Lower leg skin (tissue), 4 donors: Measurements from ENCODE around the gene MBNL2. TPM values are rescaled to one million over a fixed set of nuclear protein-coding genes. Genes with fewer than 3 reads are reported as not detected.

Source experiments
- DNase-seq, 2 donors: peaks; one replicate each; pipeline ENCODE4 v3.0.0-alpha.2; 2019; ENCODE audit warnings: low spot score in 2 of 2
- H3K4me3 ChIP-seq: fragments of 200-600 bp; sonication (generic); 2 replicates; pipeline ENCODE4 v1.5.1; 2017; ENCODE audit warnings: mild to moderate bottlenecking, low read depth; ENCODE audit not compliant: poor library complexity, severe bottlenecking
- POLR2A ChIP-seq, 2 donors: fragments of 450-650 bp; IDR thresholded peaks; one replicate each; pipeline ENCODE4 v1.6.1; 2016 to 2017; ENCODE audit warnings: antibody characterized with exemption in 2 of 2, mild to moderate bottlenecking in 1 of 2, moderate library complexity in 1 of 2
- WGBS, 2 donors: methylation state at CpG; one replicate each; pipeline ENCODE4 v1.1.5; 2018; 5-methylcytosine and 5-hydroxymethylcytosine counted together
- intact Hi-C: fragments of 100-400 bp; cut with DNase I; formaldehyde crosslinking; loops from one replicate; pipeline ENCODE4 v1.15.0; 2023; ENCODE audit warnings: low total_unique reads
- total RNA-seq, 4 donors: library from RNA; depleted of rRNA; stranded (reverse); fragments of >200 nt; gene quantifications; one replicate each; pipeline ENCODE4 v1.1.0, GENCODE V29; 2016
- TF ChIP-seq, protein P1 (sequence below), 3 donors: fragments of 450-650 bp; IDR thresholded peaks; one replicate each; pipeline ENCODE4 v1.5.1; 2016; ENCODE audit warnings: antibody characterized with exemption in 3 of 3, mild to moderate bottlenecking in 3 of 3, moderate library complexity in 2 of 3

Gene MBNL2
- total RNA-seq, 4 donors from 2014 or later = 37.6 to 59.5 (median 45.4) TPM

DNA sequence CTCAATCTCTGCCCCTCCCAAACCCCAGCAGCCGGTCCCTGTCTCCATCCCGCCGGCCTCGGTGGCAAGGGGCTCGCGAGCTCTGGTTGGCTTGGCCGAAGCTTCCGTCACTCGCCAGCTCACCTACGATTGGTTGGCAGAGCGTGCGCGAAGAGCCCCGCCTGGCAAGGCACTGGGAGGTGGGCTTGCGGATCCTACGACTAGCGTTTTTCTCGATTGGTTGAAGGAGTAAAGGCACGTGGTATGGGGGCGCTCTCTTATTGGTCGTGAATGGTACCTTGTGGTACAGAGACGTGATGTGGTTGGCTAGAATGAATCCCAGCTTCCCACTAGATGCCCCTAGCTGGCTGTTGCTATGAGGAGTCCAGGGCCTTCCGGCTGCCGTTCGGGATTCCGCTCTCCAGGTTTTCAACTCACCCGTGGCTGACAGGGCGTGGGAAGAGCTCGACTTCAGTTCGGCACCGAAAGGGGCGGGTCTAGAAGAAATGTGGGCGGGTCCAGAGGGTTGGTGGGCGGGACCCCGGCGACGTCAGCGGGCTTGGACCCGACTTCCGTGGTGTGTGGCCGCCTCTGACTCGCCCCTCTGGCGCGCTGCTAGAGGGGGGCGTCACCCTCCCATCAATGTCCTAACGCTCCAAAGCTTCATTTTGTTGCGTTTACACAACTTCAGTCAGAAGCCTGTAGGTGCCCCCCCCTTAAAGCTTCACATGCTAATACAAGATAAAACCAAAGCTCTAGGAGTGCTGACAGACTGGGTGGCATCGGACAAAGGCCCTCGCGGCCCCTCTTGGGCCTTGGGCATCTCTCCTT lies 211.0 kb downstream of the MBNL2 start:
- DNase-seq = peak; percentile 99 to 100
- WGBS, 2 donors = 1% methylated on average over 43 to 50 of the region's 50 CpGs
- intact Hi-C loops = no loop called here
- peak overlapping the region; percentile 77 for H3K4me3 ChIP-seq
- TF ChIP-seq, protein P1, sequence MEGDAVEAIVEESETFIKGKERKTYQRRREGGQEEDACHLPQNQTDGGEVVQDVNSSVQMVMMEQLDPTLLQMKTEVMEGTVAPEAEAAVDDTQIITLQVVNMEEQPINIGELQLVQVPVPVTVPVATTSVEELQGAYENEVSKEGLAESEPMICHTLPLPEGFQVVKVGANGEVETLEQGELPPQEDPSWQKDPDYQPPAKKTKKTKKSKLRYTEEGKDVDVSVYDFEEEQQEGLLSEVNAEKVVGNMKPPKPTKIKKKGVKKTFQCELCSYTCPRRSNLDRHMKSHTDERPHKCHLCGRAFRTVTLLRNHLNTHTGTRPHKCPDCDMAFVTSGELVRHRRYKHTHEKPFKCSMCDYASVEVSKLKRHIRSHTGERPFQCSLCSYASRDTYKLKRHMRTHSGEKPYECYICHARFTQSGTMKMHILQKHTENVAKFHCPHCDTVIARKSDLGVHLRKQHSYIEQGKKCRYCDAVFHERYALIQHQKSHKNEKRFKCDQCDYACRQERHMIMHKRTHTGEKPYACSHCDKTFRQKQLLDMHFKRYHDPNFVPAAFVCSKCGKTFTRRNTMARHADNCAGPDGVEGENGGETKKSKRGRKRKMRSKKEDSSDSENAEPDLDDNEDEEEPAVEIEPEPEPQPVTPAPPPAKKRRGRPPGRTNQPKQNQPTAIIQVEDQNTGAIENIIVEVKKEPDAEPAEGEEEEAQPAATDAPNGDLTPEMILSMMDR (IDR thresholded peaks at IDR 0.05) = no peak
- no peak for TF ChIP-seq POLR2A (IDR thresholded peaks at IDR 0.05)

DNA sequence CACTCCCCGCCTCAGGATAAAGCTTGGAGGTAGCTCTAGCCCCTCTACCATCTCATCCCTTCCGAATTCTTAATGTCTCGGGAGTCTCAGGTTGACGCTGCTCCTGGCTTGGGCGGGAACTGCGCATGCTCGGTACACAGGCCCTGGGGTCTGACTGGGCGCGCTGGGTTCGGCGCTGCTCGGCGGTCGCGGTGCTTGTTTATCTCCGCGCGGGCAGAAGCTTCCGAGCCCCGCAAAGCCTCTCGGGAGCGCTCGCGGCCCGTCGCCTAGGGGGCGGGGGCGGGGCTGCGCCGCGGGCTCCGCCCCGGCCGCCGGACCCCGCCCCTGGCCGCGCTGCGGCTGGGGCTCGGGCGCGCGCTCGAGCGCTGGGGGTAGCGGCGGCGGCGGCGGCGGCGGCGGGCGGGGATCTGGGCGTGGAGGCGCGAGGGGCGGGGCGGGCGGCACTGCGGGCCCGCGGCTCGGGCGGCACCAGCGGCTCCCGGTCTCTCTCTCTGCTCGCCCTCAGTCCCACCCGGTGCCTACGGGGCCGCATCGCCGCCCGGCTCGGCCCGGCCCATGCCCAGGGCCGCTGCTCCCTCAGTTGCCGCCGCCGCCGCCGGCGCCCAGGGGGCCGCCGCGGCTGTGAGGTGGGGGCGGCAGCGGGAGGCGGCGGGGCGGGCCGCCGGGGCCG lies 211.7 kb downstream of the MBNL2 start, which contains the start of gene RAP2A:
RAP2A (plus strand) TSS at position 443 of the 670 bp plus-strand sequence. CDS start 302 bp downstream, outside the sequence.
- peak; percentile 88 to 97 for DNase-seq
- peak in 1 of 2 donors; percentile 70 for TF ChIP-seq POLR2A (IDR thresholded peaks at IDR 0.05)
- TF ChIP-seq, protein P1 (IDR thresholded peaks at IDR 0.05) = no peak
- H3K4me3 ChIP-seq = peak within 1 kb of the TSS; percentile 77
- 1 to 2% methylated on average over 8 to 54 of the region's 94 CpGs for WGBS, 2 donors
- intact Hi-C loops = no loop called here

DNA sequence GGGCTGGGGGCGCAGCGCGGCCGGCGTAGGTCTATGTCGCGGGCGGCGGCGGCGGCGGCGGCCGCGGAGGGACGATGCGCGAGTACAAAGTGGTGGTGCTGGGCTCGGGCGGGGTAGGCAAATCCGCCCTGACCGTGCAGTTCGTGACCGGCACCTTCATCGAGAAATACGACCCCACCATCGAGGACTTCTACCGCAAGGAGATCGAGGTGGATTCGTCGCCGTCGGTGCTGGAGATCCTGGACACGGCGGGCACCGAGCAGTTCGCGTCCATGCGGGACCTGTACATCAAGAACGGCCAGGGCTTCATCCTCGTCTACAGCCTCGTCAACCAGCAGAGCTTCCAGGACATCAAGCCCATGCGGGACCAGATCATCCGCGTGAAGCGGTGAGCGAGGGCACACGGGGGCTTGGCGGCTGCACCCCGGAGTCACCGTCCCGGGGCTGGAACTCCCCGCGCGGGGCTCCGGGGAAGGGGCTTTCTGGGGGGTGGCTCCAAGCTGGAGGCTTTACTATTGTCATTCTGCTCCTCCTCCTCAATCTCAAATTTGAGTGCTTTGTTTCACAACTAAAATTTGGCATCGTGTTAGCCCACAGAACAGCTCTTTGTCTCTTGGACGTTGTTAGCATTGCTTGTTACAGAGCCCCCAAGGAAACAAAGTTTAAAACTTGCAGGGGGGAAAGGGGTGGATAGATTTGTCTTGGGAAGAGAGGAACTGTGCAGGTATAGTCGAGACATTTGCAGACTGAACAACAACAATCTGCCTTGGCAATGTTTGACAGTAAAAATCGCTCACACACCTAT lies 212.5 kb downstream of the MBNL2 start:
- 0 to 1% methylated on average over 35 to 60 of the region's 60 CpGs for WGBS, 2 donors
- peak overlapping the region; percentile 66 for H3K4me3 ChIP-seq
- intact Hi-C loops = no loop called here
- TF ChIP-seq, protein P1 (IDR thresholded peaks at IDR 0.05) = no peak
- no peak for TF ChIP-seq POLR2A (IDR thresholded peaks at IDR 0.05)
- peak; percentile 40 to 91 for DNase-seq

DNA sequence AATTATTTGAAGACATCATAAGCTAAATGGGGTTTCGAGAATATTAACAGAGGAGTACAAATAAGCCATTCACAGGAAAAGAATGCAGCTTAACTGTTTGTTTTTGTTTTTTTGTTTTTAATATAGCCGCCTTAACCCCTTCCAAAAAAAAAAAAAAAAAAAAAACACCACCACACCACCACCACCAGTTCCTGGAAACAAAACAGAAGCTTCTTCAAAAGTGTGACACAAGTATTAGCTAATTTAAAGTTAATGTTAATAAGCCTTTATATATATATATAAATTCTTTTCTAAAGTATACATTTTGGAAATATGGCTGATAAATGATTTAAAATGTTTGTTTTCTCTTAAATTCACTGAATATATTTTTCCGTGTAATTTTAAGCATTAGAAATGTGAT lies 213.2 kb downstream of the MBNL2 start:
- intact Hi-C loops = no loop called here
- TF ChIP-seq POLR2A (IDR thresholded peaks at IDR 0.05) = no peak
- WGBS, 2 donors = 19 to 20% methylated on average over 3 of the region's 3 CpGs
- H3K4me3 ChIP-seq = no peak overlapping the region
- no peak for DNase-seq

DNA sequence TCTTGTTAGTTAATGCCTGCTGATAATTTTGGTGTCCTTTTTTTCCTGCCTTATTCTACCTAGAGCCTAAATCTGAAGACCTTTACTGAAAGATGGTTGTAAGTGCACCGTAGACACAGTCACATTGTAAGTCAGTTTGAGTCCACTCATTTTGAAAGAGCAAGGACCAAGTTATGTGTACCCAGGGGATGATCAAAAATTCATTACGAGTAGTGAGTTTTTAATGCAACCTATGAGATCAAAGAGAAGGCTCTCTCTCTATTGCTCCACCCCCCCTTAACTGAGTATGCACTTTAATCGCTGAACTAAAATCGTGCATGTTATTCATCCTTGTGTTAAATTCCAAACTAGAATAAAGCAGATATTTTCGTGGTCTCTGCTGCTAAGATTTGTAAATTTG lies 213.7 kb downstream of the MBNL2 start:
- no peak overlapping the region for H3K4me3 ChIP-seq
- no peak for DNase-seq
- intact Hi-C loops = no loop called here
- TF ChIP-seq POLR2A (IDR thresholded peaks at IDR 0.05) = no peak
- TF ChIP-seq, protein P1 (IDR thresholded peaks at IDR 0.05) = no peak
- 13 to 17% methylated on average over 5 of the region's 5 CpGs for whole genome bisulfite sequencing, 2 donors
